WTC11 (cell line): Measurements from ENCODE around the gene BOD1L1. TPM values are rescaled to one million over a fixed set of nuclear protein-coding genes. Genes with fewer than 3 reads are reported as not detected.

ENCODE experiments used
- ATF3 ChIP-seq: sonication (generic); formaldehyde crosslinking; conservative IDR thresholded peaks from 2 replicates; pipeline ENCODE4 v1.8.1; 2022; ENCODE audit warnings: mild to moderate bottlenecking, missing genetic modification reagents
- NR3C1 ChIP-seq: sonication (generic); formaldehyde crosslinking; conservative IDR thresholded peaks from 2 replicates; pipeline ENCODE4 v1.8.1; 2023; ENCODE audit warnings: low read depth, mild to moderate bottlenecking, missing genetic modification reagents
- TCF7 ChIP-seq: sonication (generic); formaldehyde crosslinking; IDR thresholded peaks from 2 replicates; pipeline ENCODE4 v1.8.0; 2022; ENCODE audit warnings: mild to moderate bottlenecking, low read depth, missing genetic modification reagents, moderate library complexity
- ZMAT4 ChIP-seq: fragments of 250-450 bp; sonication (Bioruptor Pico); IDR thresholded peaks from 2 replicates; pipeline ENCODE4 v1.9.0; 2021; ENCODE audit warnings: mild to moderate bottlenecking
- ZNF416 ChIP-seq: fragments of 250-450 bp; sonication (Bioruptor Pico); IDR thresholded peaks from 2 replicates; pipeline ENCODE4 v1.9.0; 2021; ENCODE audit warnings: mild to moderate bottlenecking, inconsistent platforms
- ZNF671 ChIP-seq: fragments of 250-450 bp; sonication (Bioruptor Pico); IDR thresholded peaks from 2 replicates; pipeline ENCODE4 v1.8.0; 2021; ENCODE audit warnings: mild to moderate bottlenecking
- microRNA-seq: library from miRNA; unstranded; fragments of <30 nt; microRNA quantifications from one replicate; pipeline ENCODE4 v1.2.0, GENCODE V29; 2022; ENCODE audit warnings: borderline number of aligned reads
- total RNA-seq: library from RNA; stranded (reverse); gene quantifications from 3 replicates; pipeline ENCODE4 v1.2.3, GENCODE V29; 2021

The BOD1L1 gene
- total RNA-seq, 1 experiment from 2014 or later = 43.5 TPM

- TF ChIP-seq ZMAT4 (CRISPR knock-in tag) (no peak), ZNF671 (CRISPR knock-in tag) (no peak), ZNF416 (CRISPR knock-in tag) (no peak), ATF3 (CRISPR knock-in tag) (no peak), TCF7 (CRISPR knock-in tag) (no peak), NR3C1 (CRISPR knock-in tag) (no peak)
Observed at GRCh38 chr4:13521047-13521446, 106.5 kb downstream of the BOD1L1 start (continued).

Small RNA genes within 50 kb of the gene (microRNA-seq; reads per million reads assigned to microRNA genes)
- gene MIR5091 = not detected

Other genes starting within 250 kb of the BOD1L1 start
- 17.1 to 18.4 TPM (median 17.4 TPM) in 3 replicates for gene RAB28, start 143.4 kb downstream of the BOD1L1 start, total RNA-seq
- 0.07 TPM in 1 of 3 replicates, not detected in the others for gene NKX3-2, start 83.2 kb downstream of the BOD1L1 start, total RNA-seq